Stomach (tissue), 4 donors: ENCODE measurements around the gene REC8.

Source experiments
- CTCF ChIP-seq, 7 experiments: fragments of 450-650 bp in 4 of 7; fragments of 200-600 bp in 3 of 7; sonication (generic) in 3 of 7; IDR thresholded peaks; one replicate each; pipeline ENCODE4 v1.5.1; 2016 to 2019; ENCODE audit warnings: antibody characterized with exemption in 7 of 7, control low read depth in 2 of 7, mild to moderate bottlenecking in 1 of 7
- POLR2A ChIP-seq, 4 donors: fragments of 450-650 bp; IDR thresholded peaks; one replicate each; pipeline ENCODE4 v1.6.1; 2016; ENCODE audit warnings: antibody characterized with exemption in 4 of 4, control low read depth in 2 of 4, mild to moderate bottlenecking in 1 of 4, moderate library complexity in 1 of 4

GRCh38 chr14:24133735-24134134, 38.1 kb upstream of the REC8 start:
- TF ChIP-seq POLR2A (IDR thresholded peaks at IDR 0.05) (no peak), CTCF (IDR thresholded peaks at IDR 0.05) (no peak)
